Middle frontal gyrus (tissue), 1 donor: ENCODE measurements around the gene AGBL1.

Experiments
- DNase-seq: peaks from one replicate; pipeline ENCODE4 v3.0.0-alpha.2; 2015; ENCODE audit warnings: low spot score; ENCODE audit errors: extremely low spot score

Gene AGBL1

DNA sequence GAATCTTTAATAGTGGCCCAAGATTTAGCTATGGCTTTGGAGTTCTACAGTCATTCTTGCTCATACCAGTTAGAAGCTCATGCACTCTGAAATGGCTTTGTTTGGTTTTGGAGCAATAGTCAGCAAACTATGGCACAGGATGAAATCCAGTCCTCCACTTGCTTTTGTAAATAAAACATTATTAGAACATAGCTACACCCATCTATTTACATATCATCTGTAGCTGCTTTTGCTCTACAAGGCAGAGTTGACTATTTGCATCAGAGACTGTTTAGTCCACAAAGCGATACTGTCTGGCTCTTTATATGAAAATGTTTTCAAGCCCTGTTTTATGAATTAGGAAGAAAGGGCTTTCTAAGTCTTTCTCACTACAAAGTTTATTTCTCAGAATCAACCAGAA, 716.9 kb downstream of the AGBL1 start:
- no peak for DNase-seq

DNA sequence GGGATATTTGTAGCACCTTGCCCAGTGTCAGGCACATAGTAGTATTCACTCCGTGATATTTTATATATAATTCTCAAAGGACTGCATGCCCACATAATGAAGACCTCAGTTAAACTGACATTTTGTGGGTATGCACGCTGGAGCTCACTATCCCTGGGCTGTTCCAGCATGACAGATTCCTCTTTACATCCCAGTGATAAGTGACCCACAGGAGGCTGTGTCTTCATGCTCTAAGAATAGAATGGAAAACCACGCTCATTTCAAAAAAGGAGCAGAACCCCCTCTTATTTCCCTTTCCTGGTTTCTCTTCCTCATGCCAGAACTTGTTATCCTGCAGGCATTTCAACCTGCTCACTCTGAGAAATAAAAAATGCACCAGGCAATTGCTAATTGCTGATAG, 717.5 kb downstream of the AGBL1 start:
- no peak for DNase-seq

DNA sequence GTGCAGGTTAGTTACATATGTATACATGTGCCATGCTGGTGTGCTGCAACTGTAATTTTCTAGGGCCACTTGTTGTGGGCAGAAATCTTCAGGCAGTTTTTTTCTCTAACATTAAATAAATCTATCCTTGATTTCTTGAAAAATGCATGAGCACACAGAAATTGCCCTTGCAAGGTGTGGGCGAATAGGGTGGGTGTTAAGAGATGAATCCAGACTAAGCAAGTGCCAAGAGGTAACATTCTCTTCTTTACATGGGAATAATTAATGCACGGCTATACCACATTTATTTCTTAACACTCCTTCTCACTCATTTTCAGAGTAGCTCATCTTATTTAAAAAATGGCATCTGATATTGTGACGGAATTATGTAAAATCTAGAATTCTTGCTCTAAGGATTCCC, 719.6 kb downstream of the AGBL1 start:
- DNase-seq, result no peak

DNA sequence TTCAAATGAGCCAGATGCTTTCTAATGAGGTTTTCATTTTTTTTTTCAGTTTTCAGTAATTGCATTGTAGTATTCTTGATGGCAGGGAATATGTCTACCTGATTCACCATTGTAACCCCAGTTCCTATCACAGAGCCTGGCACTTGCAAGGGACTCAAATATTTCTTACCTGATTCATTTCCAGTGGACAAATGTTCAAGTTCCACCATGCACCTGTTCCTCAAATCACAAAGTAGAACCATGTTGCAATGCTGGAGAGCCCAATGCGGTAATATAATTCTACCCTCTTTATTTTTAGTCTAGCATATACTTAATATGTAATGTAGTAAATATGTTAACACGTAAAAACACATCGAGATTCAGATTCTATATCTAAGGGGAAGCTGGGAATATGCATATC, 722.6 kb downstream of the AGBL1 start:
- no peak for DNase-seq

DNA sequence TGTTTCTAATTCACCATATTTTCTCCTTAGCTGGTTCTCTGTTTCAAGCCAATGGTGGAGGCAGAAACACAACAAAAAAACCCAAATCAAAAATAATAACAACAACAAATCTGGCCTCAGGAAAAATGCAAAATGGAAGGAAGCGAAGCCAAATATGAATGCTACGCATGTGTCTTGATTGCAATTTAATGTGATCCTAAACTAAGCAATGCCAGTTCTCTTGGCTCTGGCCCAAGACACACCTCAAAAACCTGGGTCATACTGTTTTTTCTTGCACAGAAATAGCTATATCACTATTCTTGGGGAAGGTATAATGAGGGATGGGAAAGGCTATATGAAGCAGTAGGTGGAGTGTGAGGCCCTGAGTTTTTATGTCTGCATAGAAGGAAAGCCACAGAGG, 724.7 kb downstream of the AGBL1 start:
- DNase-seq, result no peak

DNA sequence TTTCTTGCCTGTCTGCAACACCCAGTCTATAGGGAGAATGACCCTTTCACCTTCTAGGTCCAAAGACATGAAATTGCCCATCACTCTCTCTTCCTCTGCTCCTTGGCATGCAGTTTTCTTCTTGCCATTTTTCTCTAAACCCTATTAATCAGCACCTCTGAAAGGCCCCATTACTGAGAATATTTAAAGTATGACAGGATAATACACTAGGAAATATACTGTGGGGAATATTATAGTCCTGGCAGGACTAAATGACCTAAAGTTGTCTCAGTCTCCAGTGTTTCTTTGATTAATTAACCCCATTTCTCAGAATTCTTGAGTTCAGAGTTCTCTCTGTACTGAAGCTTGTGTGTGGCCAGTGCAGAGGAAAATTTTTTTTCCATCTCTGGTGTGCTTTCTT, 730.7 kb downstream of the AGBL1 start:
- DNase-seq, result no peak

DNA sequence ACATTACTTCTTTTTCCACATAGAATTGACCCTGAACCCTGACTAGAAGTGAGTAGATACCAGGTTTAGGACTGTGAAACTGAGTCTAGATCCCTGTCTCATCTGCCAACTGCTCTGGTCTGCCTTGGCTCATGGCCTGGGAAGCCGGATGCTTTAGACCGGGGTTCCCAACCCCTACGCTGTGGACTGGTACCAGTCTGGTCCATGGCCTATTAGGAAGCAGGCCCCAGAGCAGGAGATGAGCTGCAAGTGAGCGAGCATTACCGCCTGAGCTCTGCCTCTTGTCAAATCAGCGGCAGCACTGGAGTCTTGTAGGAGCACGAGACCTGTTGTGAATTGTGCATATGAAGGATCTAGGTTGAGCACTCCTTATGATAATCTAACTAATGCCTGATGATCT, 734.2 kb downstream of the AGBL1 start:
- no peak for DNase-seq

DNA sequence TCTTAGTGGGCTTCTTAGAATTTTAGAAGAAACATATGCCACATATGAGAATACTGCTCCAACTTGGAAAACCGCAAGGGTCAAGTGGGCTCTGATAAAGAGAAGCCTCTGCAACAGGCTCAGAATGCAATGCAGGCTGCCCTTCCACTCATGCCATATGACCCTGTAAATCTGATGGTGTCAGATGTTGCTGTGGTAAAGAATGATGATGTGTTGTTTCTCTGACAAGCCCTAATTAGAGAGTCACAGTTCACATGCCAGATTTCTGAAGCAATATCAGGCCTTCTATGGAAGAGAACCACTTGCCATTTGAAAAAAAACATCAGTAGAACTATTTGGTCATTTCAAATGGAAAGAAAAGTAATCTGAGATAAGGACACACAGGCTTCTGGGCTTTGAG, 749.6 kb downstream of the AGBL1 start:
- DNase-seq, result no peak

DNA sequence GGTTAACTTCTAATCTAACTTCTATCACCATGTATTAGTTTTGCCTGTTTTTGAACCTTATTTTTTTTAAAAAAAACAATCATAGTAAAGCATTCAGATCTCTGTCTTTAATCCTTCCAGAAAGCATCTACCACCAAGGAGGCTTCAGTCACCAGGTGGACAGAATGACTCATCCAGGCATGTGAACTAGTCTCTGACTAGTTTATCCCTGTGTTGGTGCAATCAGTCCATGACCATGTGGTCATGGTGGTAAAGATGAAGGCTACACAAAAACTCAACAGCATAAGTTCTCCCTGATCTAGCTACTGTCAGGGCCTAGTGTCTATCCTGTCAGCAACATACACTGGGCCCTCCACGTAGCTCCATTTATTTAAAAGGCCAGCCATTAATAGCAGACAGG, 750.6 kb downstream of the AGBL1 start:
- DNase-seq, result no peak

DNA sequence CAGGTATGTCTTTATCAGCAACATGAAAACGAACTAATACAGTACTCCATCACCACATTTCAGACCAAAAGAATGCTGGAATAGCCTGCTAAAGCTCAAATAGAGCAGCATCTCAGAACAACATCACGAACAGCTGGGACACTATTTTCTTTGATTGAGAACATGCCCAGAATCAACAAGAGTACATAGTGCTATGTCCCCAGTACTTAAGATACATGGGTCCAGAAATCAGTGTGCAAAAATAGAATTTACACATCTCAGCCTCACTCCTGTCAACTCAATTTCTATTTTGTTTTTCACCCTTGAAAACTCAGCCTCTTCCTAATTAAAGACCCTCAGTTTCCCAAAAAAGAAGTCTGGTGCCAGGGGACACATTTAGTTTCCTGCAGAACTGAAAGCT, 753.9 kb downstream of the AGBL1 start:
- DNase-seq, result no peak

DNA sequence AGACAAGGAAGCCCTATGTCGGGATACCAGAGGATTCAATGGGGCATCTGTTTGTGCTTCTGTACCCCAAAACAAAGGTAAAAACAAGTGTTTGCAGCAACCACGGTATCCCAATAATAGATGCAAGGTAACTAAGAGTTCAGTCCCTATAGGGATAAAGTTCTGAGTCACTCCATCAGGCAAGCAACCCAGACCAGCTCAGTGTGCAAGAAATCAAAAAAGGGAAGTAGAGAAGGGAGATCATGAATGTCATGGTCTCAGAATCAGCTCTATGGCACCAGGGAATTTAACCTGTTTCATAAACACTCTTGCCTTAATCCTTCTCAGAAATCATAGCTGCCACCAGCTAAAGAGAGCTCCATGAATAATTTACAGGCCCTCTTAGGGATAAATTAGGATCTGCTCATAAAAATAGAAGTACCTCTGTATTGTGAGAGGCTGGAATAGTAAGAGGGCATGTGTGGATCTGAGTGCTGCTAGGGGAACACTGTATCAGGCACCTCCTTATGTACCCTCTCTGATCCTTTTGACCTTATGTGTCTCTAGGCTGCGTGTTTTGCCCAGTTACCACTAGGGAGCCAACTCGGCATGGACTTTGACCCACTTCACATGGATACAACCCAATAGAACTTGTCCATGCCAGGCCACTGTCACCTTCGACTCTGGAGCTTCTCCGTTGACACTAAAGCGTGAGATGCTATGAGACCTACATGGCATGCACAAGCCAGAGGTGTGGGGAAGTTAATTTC, 754.6 kb downstream of the AGBL1 start:
- no peak for DNase-seq

DNA sequence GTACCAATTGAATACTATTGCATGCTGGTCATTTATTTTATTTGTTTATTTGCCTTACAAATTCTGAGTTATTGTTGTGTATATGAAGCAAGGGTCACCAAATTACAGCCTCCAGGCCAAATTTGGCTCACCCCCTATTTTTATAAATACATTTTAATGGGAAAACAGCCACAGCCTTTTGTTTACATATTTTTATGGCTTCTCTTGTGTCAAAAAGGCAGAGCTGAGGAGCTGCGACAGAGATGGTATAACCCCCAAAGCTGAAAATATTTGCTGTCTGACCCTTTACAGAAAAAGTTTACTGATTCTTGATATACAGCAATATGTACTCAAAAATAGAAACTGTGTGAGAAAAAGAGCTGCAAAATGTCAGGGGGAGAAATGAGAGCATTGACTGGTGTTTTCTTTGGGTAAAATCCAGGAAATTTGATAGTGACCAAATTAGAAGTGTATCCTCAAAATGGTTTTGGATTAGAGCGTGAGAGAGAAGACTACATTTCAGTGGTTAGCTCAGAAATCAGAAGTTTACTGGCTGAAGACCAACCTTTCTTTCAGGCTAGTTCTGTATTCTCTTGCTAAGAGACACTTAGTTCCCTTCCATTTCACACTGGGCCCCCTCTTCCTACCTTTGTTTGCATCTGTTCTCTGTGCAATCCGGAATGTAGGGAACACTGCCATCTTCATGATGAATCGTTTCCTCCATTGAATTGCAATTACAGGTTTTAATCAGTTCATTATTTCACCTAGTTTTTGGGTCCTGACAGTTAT, 757.8 kb downstream of the AGBL1 start:
- no peak for DNase-seq

DNA sequence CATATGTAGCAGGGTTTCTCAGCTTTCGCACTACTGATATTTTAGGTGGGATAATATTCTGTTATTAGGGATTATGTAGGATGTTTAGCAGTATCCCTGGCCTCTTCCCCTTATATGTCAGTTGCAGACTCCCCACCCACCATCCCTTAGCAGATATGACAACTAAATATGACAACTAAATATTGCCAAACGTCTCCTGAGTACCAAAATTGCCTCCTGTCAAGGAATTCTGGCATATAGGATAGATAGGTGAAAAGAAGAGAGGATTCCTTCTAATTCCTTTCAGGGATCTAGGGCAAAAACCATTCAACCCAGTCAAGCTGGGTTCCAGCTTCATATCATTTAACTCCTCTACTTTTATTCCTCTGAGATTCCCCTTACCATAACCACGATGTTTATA, 759.8 kb downstream of the AGBL1 start:
- no peak for DNase-seq

DNA sequence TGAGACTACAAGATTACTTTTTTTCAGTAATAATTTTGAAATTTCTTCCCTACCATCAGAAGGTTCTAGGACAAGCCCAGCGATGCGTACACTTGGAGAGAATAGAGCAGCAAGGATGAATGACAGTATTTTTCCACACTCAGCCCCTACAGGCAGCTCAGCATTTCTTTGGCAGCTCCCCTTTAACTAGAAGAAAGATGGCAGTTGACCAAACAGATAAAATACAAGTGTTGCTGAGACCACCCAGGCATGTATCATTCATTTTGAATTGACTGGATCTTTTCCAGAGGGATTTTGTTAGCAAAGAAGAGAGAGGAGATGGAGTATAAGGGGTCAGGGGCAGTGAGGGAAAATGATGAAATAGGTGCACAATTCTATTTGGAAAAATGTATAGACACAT, 761.3 kb downstream of the AGBL1 start:
- no peak for DNase-seq

DNA sequence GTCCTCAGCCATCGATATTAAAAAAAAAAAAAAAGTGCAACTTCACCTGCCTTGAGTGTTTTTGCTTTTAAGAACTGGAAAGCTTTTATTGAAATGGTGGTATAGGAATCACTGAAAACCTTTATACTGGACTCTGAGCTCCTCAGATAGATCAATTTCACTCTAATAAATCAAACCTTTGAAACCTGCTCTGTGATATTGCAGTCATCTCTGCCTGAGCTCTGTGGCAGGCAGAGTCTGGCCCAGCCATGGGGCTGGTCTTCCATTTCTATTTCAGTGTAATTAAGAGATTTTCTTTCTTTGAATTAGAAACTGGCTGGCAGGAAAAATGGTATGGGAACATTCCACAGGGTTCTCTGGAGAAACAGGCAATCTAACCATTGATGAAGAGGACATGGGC, 762.5 kb downstream of the AGBL1 start:
- no peak for DNase-seq

DNA sequence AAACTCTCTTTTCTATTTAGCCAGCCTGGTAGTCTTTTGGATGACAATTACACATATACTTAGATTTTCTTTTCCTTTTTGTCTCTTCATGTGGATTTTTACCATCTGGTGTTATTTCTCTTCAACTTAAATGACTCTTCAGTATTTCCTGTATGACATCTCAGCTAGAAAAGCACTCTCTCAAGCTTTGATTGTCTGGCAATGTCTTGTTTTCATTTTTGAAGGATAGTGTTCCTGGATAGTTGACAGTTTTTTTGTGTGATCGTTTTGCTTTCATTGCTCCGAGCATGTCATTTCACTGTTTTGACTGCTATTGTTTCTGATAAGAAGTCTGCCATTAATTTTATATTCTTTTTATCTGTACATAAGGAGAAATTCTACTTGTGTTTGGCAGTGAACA, 766.4 kb downstream of the AGBL1 start:
- no peak for DNase-seq

DNA sequence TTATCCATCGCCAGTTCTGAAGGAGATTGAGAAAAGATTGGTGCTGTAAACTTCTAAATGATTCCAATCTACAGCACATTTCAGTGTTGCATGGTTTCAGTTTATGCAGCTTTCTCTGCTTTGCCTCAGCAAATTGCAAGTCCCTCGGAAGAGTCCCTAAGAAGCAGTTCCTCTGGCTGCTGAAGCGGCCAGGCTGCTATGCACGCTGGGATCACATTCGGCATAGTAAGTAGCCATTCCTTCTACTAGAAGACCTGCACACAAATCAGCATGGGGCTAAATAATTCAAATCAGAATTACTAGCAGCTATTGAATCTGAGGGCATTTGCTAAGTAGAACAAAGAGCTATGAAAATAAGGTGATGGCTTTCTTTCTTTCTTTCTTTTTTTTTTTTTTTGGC, 769.5 kb downstream of the AGBL1 start:
- DNase-seq, result no peak

DNA sequence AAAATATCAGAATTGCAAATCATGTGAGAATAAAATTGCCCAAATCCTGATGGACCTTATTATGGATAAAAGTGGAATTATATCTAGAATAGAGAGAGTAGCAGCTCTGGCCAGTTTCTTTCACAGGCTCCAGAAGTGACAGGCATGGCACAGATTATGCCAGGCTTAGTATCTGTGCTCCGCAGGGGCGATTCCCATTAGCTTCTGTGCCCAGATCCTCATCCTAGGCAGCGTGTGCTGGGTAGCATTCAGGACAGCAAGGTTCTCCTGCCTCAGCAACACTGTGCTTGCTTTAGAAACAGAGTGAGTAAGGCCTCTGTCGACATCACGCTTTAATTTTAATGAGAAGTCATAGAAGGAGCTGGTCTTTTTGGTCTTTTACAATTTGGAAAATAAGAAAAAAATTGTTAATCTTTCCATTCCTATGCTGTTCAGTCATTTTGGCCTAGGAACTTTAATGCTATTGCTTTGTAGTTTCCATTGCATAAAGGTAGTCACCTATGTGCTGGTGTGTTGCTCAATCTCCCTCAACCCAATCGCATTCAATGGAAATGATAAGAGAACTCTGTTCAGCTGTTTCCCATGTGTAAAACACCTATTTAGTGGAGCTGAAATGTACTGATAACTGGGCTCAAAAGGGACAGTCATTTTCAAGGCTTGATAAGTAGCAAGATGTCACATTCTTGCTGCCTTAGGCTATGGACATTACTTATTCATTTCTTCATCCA, 770.1 kb downstream of the AGBL1 start:
- DNase-seq, result no peak

DNA sequence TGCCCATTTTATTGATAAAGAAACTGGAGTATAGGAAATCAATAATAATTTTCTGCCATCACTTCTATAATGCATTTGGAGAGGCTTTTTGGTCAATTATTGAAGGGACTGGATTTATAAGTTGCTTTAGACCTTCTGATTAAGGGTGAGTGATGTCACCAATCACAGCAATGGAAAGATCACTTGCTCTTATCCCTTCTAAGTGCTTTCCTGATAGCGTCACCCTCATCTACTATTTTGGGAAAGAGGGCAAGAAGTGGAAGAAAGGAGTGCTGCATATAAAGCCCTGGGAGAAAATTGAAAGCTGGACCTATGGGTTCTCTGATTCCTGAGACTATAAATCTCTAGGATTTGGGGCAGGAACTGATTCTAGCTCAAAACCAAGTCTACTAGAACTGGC, 771.3 kb downstream of the AGBL1 start:
- no peak for DNase-seq

DNA sequence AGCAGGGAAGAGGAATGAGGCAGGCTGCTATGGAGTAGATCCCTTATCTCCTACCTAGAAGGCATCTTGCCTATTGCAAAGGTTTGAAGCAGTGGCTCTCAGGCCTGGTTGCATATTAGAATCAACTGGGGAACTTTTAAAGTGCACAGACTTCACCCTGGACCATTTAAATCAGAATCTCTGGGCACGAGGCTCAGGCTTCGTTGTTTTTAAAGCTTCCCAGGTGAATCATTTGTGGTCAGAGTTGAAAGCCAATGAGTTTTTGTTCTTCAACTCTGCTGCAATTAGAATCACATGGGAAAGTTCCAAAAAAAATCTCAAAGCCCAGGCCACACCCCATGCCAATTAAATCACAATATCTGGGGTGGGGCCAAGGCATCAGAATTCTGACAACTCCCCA, 773.1 kb downstream of the AGBL1 start:
- DNase-seq, result no peak

DNA sequence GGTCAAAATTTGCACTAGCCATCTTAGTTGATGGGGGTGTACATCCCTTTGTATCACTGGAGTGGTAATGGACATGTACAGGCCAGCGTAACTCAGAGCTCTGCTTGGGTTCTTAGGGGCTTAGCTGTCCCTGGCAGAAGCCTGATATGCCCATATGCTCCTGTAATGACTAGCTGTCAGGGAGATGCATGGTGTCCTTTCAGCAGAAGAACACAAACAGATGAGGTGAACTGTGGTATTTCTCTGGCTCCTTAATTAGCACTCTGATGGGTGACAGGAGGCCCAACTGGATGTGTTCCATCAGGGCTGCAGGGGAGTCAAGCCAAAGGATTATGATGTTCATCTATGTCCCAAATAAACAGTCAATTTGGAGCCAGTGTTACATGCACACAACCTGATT, 774.5 kb downstream of the AGBL1 start:
- DNase-seq, result no peak
